GM19397 (cell line): ENCODE results near the gene GLYAT.
"Not testable (repeated sequence)": the region's sequence is repeated elsewhere in the genome, so short reads cannot be mapped to it uniquely, and the experiment has no call there.

Source experiments
- ATAC-seq: cut with Tn5 transposase; IDR thresholded peaks from one replicate; pipeline ENCODE4 v1.9.1; 2021; ENCODE audit warnings: mild to moderate bottlenecking, moderate library complexity; ENCODE audit not compliant: unreplicated experiment

The GLYAT gene

DNA sequence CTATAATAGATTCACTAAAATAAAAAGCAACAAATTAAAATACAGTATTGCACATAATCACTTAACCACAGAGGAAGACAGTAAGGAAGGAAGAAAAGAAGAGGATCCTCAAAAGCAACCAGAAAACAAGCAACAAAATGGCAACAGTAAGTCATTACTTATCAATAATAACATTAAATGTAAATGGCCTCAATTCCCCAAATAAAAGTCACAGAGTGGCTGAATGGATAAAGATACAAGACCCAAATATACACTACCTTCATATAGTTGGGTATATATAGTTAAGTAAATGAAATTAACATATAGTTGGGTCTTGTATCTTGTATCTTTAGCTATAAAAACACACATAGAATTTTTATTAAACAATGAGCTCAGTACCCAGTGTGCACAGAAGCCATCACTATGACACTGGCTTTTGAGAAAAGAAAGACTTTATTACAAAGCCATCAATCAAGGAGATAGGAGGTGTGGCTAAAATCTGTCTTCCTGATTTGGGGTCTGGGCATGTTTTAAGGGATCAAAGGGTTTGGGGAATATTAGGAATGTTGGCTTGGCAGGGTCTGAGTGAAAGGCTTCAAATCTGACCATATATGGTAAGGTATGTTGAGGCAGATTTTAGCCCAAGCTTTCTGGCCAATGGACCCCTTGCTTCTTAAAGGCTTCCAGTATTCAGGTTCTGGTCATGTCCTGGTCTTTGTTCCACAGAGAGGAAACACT lies 13.4 kb upstream of the GLYAT start:
- ATAC-seq, result no peak

DNA sequence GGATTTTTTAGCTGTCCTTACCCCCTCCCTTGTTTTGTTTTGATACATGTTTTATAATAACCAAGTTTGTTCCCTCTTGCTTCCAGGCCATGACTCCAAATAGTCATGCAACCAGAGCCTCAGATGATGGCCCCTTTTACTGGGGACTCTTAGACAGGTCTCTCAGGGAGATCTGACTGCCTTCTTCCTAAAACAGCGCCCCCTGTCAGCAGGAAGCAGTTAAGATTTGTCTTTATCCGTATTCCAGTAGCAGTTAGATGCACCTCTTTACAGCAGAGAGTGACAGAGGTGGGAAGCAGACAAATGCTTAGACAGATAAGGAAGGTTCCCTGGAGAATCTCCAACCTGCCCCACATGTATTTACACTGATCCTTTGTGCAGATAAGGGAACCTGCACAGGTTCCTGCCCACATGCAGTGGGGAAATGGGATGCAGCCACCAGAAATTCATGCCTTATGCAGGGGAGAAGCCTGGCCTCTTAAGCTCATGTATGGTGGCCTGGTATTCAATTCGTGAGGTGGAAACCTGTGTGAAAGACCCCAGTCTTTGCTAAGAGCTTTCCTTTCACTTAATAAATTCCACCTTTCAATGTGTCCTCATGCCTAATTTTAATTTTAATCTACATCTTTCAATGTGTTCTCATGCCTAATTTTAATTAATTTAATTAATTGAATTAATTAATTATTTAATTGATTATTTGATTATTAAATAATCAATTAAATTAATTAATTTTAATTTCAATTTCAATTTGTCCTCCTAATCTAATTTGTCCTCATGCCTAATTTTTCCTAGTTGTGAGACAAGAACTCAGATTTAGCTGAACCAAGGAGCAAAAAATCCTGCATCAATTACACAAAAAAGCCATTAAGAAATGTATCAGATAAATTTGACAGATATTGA lies 11.5 kb upstream of the GLYAT start:
- no peak for ATAC-seq

DNA sequence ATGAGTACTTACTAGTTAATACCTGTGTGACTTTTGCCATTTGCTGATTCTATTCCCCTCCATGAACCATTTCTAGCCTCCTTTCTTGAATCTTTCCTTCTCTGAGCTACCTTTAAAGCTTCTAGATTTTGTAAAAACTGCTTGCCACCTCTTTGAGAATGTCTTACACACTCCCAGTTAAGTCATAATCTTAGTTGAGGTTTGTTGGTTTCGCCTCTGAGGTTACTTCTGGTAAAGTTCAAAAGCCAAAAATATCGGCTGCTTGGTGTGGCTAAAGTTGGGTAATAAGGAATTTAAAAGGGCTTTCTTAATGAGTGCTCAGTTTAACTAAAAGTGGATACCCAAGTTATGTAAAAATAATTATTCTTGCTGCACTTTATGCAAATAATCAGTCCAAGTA lies 10.4 kb upstream of the GLYAT start:
- ATAC-seq, result no peak

DNA sequence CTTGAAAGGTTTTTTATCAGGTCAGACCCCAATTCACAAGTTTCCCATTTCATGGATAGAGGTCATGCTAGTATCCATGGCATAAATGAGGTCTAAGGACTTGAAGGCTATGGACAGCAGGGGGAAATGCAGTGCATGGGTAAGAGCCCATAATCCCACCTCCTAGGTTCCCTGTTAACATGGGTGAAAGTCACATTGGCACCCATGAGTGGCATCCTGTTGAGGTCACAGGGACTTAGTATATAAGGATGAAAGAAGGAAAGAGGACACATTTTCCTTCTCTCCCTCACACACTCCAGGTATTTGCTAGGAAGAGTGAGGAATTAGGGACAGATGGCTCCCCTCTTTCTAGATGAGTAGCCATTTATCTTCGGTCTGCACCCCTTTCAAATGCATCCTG lies 9.4 kb upstream of the GLYAT start:
- no peak for ATAC-seq

DNA sequence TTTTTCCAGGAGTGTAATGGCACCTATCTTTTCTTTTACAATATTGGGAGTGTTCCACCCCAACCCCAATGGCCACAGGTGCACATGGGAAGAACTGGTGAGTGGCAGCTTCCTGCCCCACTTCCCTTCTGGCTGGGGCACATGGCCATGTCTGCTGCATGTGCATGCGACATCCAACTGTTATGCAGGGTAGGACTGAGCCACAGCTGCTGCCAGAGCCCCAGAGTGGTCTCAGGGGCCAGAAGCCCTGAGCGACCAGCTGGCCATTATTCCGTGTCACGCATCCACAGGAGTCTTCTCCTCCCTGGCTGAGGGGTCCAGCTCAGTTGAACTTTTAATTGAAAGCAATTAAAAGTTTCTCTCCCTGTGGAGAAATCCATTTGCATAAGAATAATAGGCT lies 8.7 kb upstream of the GLYAT start:
- no peak for ATAC-seq

DNA sequence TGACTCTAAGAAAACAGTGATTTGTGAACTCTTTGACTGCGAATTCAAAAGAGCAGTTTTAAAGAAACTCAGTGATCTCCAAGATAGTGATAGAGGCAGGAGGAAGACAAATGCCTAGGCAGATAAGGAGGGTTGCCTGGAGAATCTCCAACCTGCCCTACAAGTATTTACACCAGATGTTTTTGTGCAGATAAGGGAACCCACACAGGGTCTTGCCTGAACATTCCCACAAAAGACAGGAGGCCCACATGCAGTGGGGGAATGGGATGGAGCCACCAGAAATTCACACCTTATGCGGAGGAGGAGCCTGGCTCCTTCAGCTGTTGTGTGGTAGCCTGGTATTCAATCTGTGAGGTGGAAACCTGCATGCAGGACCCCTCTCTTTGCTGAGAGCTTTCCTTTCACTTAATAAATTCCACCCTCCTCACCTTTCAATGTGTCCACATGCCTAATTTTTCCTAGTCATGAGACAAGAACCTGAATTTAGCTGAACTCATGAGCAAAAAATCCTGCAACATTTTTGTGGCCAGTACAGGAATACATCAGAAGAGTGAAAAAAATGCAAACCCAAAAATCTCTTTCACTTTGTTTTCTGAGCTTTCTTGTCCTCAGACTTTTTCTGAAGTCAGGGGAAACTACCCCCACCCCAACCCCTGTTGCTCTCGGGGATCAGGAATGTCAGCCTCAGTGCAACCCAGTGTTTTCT lies 8.1 kb upstream of the GLYAT start:
- ATAC-seq, result no peak

GRCh38 chr11:58734681-58735490 lies 3.1 kb upstream of the GLYAT start:
- ATAC-seq, result no peak

GRCh38 chr11:58730507-58731089 lies 1.1 kb downstream of the GLYAT start:
- ATAC-seq, result no peak

GRCh38 chr11:58727415-58727797 lies 4.3 kb downstream of the GLYAT start:
- ATAC-seq, result no peak

DNA sequence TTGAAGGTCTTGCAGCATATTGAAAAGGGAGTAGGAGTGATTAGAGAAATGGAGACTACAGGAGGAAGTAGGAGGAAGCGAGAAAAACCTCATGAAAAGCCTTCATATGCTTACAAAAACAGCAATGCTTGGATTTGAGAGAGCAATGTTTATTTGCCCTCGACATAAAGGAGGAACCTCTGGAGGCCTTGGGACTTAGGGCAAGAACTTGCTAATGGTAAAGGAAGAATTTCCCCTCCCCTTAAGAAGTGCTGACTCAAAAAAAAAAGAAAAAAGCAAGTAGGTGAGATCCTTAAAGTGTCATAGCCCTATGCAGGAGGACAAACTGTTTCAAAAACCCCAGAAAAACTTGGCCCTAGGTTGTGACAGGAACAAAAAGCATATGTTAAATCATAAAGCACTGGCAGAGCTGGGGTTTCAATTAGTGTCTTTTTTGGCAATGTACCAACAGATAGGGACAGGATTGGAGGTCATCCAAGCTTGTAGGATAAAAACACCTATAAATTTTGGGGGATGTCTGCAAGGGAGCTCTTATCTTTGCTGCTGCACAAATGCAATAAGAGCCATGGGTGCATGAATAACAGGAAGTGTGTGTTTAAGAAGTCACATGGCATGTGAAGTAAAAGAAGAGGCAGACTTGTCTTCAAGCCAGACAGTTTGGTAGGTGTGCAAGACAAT lies 4.9 kb downstream of the GLYAT start:
- ATAC-seq, result no peak

DNA sequence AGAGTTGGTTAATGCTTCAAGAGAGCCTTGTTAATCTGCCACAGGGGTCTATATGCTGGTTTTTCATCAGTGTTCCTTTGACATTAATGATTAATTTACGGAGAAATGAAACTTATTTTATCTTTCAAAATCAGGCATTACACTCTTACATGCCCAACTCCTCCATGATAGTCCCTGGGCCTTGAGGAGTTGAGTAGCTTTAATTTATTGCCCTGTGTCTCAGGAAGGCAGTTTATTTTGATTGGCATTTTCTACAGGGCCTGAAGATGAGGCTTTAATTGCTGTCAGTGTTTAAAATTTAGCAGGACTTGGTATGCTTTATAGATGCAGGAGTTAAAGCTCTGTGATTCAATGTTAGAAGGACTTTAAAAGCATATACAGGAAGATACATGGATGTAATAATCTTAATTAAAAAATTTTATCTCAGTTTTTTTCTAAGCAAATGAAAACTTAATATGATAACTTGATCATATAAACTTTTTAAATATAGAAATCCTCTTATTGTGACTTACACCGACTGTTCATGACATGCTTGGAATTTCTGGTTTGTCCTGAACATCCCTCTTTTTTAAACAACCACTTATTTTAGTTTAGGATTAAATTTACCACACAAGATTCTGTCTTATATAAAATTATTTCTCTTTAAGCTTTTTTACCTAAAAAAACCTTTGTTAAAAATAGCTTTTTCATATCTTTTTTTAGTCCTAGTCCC lies 12.2 kb downstream of the GLYAT start:
- ATAC-seq, result no peak

DNA sequence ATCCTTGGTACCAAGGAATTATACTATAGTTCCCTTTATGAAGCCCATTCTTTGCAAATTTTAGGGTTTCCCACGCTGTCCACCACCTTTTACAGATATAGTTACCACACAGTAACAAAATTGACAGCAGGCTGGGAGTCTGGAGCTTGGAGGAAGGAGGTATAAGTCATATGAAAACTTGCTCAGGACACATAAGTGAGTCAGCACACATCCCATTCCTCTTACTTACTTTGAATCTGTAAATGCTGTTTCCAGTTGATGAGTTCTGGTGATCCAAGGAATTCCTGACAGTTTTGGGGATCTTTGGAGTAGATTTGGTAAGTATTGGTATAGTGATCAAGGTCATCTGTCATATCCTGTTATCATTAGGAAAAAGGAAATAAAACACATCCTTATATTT lies 19.2 kb downstream of the GLYAT start:
- no peak for ATAC-seq

DNA sequence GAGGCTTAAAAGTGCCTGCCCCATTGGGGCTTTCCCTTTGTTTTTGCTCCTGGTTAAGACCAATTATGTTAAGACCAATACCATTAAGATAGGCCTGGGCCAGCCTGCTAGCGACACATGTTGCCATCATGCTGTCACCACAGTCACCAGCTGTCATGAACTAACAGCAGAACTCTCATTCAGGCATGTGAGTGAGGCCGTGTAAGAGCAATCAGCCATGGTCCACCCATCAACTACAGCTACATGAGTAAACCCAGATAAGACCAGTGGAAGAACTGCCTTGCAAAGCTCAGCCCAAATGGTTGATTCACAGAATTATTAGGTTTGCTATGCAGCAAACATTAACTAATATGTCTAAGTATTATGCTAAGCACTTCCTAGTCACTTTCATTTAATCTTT lies 19.9 kb downstream of the GLYAT start:
- no peak for ATAC-seq

DNA sequence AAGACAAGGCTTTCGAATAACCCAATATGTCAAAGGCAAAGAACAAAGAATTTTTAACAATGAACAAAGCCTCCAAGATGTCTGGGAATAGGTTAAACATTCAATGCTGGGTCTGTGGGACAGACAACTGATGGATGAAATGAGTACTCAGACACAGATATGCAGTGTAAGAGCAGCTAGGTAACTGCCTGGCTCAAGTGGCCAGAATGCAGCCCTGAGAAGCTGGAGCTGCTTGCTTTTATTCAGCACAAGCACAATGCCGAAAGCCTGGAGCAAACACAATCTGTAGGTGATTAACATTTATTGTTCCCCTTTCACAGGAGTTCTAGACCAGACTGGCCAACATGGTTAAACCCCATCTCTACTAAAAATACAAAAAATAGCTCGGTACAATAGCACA lies 24.0 kb downstream of the GLYAT start:
- no peak for ATAC-seq

DNA sequence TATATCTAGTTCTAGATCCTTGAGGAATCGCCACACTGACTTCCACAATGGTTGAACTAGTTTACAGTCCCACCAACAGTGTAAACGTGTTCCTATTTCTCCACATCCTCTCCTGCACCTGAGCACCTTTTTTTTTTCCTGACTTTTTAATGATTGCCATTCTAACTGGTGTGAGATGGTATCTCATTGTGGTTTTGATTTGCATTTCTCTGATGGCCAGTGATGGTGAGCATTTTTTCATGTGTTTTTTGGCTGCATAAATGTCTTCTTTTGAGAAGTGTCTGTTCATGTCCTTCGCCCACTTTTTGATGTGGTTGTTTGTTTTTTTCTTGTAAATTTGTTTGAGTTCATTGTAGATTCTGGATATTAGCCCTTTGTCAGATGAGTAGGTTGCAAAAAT lies 34.9 kb downstream of the GLYAT start:
- not testable (repeated sequence) for ATAC-seq

DNA sequence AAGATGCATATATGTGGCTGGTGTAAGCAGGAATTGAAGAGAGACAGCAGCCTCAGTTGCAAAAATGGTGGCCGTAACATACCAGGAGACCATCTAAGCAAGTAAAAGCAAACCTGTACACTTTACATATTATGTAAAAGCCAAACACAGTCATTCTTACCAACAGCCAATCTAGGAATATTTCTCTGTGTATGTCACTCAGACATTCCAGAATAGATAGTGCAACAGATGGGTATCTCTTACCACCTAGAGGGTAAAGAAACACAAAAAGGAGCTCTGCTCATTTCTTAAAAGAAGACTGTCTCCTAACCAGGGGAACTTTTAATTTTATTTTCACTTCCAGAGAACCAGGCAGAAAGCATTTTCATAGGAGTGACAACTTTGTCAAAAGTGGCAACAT lies 38.7 kb downstream of the GLYAT start:
- ATAC-seq, result no peak

- no peak for ATAC-seq
Observed at GRCh38 chr11:58691675-58692074, 40.1 kb downstream of the GLYAT start.

GRCh38 chr11:58688789-58689503 lies 42.8 kb downstream of the GLYAT start:
- ATAC-seq, result no peak
